NT2/D1 (cell line): ENCODE measurements around the gene GOLGA3.

Experiments
- SUZ12 ChIP-seq: IDR thresholded peaks from 2 replicates; pipeline ENCODE4 v1.6.1; 2011; ENCODE audit not compliant: insufficient read length, insufficient read depth; ENCODE audit errors: extremely low read depth
- YY1 ChIP-seq: IDR thresholded peaks from 2 replicates; pipeline ENCODE4 v1.6.1; 2011; ENCODE audit not compliant: insufficient read length, insufficient read depth
- ZNF274 ChIP-seq: IDR thresholded peaks from 2 replicates; pipeline ENCODE4 v1.6.1; 2011; ENCODE audit warnings: mild to moderate bottlenecking, low read depth, low read length

GRCh38 chr12:132851465-132851864 is 22.8 kb upstream of the GOLGA3 start:
- TF ChIP-seq SUZ12 (no peak), ZNF274 (no peak), YY1 (no peak)
